Neural progenitor cell (in vitro differentiated cells): ENCODE data around the gene SMC5.

Source experiments
- EZH2phosphoT487 ChIP-seq: fragments of 200-600 bp; sonication (generic); IDR thresholded peaks from 2 replicates; pipeline ENCODE4 v1.6.1; 2017; ENCODE audit warnings: antibody characterized with exemption
- TF ChIP-seq, protein P1 (sequence below): fragments of 200-600 bp; sonication (generic); IDR thresholded peaks from 2 replicates; pipeline ENCODE4 v1.5.1; 2017; ENCODE audit warnings: antibody characterized with exemption, mild to moderate bottlenecking

DNA sequence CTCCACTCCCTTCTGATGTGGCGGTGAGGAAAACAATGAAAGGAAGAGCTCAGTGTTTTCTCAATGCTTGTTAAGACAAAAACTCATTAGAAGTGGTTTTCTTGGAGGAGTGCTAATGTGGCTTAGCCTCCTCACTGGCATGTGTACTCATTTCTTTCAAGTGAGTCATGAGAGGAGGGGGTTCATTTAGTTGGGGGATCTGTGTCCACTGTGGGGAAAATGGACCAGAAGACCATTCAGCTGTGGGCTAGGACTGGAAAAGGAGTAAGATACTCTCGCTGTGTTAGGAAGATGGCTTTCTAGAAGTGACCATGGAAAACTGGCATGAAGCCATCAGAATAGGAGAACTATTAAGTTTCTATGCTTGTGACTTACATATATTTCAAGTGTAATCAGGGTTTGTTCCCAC lies 132.2 kb downstream of the SMC5 start:
- TF ChIP-seq, protein P1, sequence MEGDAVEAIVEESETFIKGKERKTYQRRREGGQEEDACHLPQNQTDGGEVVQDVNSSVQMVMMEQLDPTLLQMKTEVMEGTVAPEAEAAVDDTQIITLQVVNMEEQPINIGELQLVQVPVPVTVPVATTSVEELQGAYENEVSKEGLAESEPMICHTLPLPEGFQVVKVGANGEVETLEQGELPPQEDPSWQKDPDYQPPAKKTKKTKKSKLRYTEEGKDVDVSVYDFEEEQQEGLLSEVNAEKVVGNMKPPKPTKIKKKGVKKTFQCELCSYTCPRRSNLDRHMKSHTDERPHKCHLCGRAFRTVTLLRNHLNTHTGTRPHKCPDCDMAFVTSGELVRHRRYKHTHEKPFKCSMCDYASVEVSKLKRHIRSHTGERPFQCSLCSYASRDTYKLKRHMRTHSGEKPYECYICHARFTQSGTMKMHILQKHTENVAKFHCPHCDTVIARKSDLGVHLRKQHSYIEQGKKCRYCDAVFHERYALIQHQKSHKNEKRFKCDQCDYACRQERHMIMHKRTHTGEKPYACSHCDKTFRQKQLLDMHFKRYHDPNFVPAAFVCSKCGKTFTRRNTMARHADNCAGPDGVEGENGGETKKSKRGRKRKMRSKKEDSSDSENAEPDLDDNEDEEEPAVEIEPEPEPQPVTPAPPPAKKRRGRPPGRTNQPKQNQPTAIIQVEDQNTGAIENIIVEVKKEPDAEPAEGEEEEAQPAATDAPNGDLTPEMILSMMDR, result no peak
- TF ChIP-seq EZH2phosphoT487, result no peak
